IMR-90 (cell line): Measurements from ENCODE around the gene DGKD. TPM values are rescaled to one million over a fixed set of nuclear protein-coding genes. Genes with fewer than 3 reads are reported as not detected.

Experiments used
- ATAC-seq: fragments of 200-7000 bp; cut with Tn5 transposase; 2 replicates; pipeline ENCODE4 v1.9.1; 2020; ENCODE audit warnings: low read depth, mild to moderate bottlenecking, moderate library complexity
- BruUV-seq: library from RNA; stranded (reverse); fragments of 400-500 nt; replicated peaks from 2 replicates; lab custom pipeline; 2021; lab: Mats Ljungman, UMichigan
- CTCF ChIA-PET: fragments of 300-600 bp; formaldehyde crosslinking; extraction: SDS; loops from one replicate; lab custom pipeline; 2021; ENCODE audit warnings: antibody characterized with exemption; lab: Yijun Ruan, JAX
- POLR2A ChIA-PET: fragments of 300-600 bp; sonication (Branson Sonifier 250); formaldehyde crosslinking; loops from one replicate; lab custom pipeline; 2022; ENCODE audit warnings: antibody characterized with exemption; ENCODE audit not compliant: unreplicated experiment; lab: Charles Lee
- DNase-seq: peaks from one replicate; pipeline ENCODE4 v3.0.0; 2013
- H2AFZ ChIP-seq: replicated peaks from 2 replicates; pipeline ENCODE3; 2013; ENCODE audit warnings: low read length, mild to moderate bottlenecking; ENCODE audit not compliant: poor library complexity
- H2AK5ac ChIP-seq: 2 replicates; pipeline ENCODE4 v1.6.1; 2013; ENCODE audit warnings: low read depth, low read length, inconsistent platforms
- H2AK9ac ChIP-seq: replicated peaks from 2 replicates; pipeline ENCODE3; 2013; ENCODE audit warnings: mild to moderate bottlenecking, low read depth, low read length, moderate library complexity; ENCODE audit not compliant: poor library complexity
- H2BK120ac ChIP-seq: 2 replicates; pipeline ENCODE4 v1.6.1; 2013; ENCODE audit warnings: low read depth, low read length, inconsistent platforms
- H2BK15ac ChIP-seq: 3 replicates; pipeline ENCODE4 v1.6.1; 2013; ENCODE audit warnings: low read depth, low read length, inconsistent platforms
- H2BK20ac ChIP-seq: 2 replicates; pipeline ENCODE4 v1.6.1; 2013; ENCODE audit warnings: low read depth, mild to moderate bottlenecking, inconsistent platforms, low read length, moderate library complexity
- H2BK5ac ChIP-seq: 2 replicates; pipeline ENCODE4 v1.6.1; 2013; ENCODE audit warnings: mild to moderate bottlenecking, low read depth, low read length, inconsistent platforms; ENCODE audit not compliant: poor library complexity, severe bottlenecking
- H3K14ac ChIP-seq: replicated peaks from 2 replicates; pipeline ENCODE4 v1.6.1; 2013; ENCODE audit warnings: low read depth, low read length, inconsistent platforms
- H3K18ac ChIP-seq: 2 replicates; pipeline ENCODE4 v1.6.1; 2013; ENCODE audit warnings: low read depth, low read length, control low read depth
- H3K23ac ChIP-seq: 2 replicates; pipeline ENCODE4 v1.6.1; 2013; ENCODE audit warnings: low read depth, low read length, inconsistent platforms
- H3K27ac ChIP-seq: 2 replicates; pipeline ENCODE4 v1.5.1; 2013; ENCODE audit warnings: mild to moderate bottlenecking, control low read depth, low read length; ENCODE audit not compliant: insufficient read depth
- H3K27me3 ChIP-seq: 2 replicates; pipeline ENCODE4 v1.6.1; 2013; ENCODE audit warnings: low read length; ENCODE audit not compliant: control insufficient read depth, insufficient read depth
- H3K36me3 ChIP-seq: 2 replicates; pipeline ENCODE4 v1.6.1; 2013; ENCODE audit warnings: low read length, mixed read lengths; ENCODE audit not compliant: control insufficient read depth, insufficient read depth
- H3K4ac ChIP-seq: 2 replicates; pipeline ENCODE4 v1.6.1; 2013; ENCODE audit warnings: low read depth, low read length, inconsistent platforms
- H3K4me1 ChIP-seq: 2 replicates; pipeline ENCODE4 v1.6.1; 2013; ENCODE audit warnings: low read length, mixed read lengths; ENCODE audit not compliant: control insufficient read depth, insufficient read depth
- H3K4me2 ChIP-seq: 2 replicates; pipeline ENCODE4 v1.6.1; 2013; ENCODE audit warnings: low read depth, mild to moderate bottlenecking, control low read depth, low read length, moderate library complexity
- H3K4me3 ChIP-seq: 2 replicates; pipeline ENCODE4 v1.5.1; 2013; ENCODE audit warnings: low read depth, mild to moderate bottlenecking, control low read depth, low read length, moderate library complexity; ENCODE audit not compliant: insufficient read depth
- H3K56ac ChIP-seq: 2 replicates; pipeline ENCODE4 v1.6.1; 2013; ENCODE audit warnings: low read length, inconsistent platforms; ENCODE audit not compliant: insufficient read depth; ENCODE audit errors: extremely low read depth
- H3K79me1 ChIP-seq, 2 experiments: 2 replicates each; pipeline ENCODE4 v1.6.1; 2013; ENCODE audit warnings: low read length in 2 of 2, inconsistent platforms in 1 of 2, low read depth in 1 of 2
- H3K9ac ChIP-seq: 2 replicates; pipeline ENCODE4 v1.6.1; 2013; ENCODE audit warnings: low read depth, low read length, control low read depth
- H3K9me1 ChIP-seq: 2 replicates; pipeline ENCODE4 v1.6.1; 2013; ENCODE audit warnings: low read length, inconsistent platforms; ENCODE audit not compliant: insufficient read depth
- H3K9me3 ChIP-seq: 2 replicates; pipeline ENCODE4 v1.6.1; 2013; ENCODE audit warnings: low read length; ENCODE audit not compliant: control insufficient read depth, insufficient read depth
- H4K20me1 ChIP-seq: 2 replicates; pipeline ENCODE4 v1.6.1; 2013; ENCODE audit warnings: low read length, inconsistent platforms; ENCODE audit not compliant: insufficient read depth
- H4K5ac ChIP-seq: 2 replicates; pipeline ENCODE4 v1.6.1; 2013; ENCODE audit warnings: mild to moderate bottlenecking, low read depth, low read length, control low read depth
- H4K8ac ChIP-seq, 2 experiments: 2 replicates each; pipeline ENCODE4 v1.6.1; 2013; ENCODE audit warnings: low read depth in 2 of 2, low read length in 2 of 2, control low read depth in 1 of 2, inconsistent platforms in 1 of 2
- H4K91ac ChIP-seq: 2 replicates; pipeline ENCODE4 v1.6.1; 2013; ENCODE audit warnings: low read depth, low read length, inconsistent platforms; ENCODE audit not compliant: insufficient read depth
- CHD1 ChIP-seq: IDR thresholded peaks from 2 replicates; pipeline ENCODE4 v1.6.1; 2012; ENCODE audit warnings: low read depth, low read length, improper control_type of control experiment
- MAZ ChIP-seq: IDR thresholded peaks from 2 replicates; pipeline ENCODE4 v1.6.1; 2012; ENCODE audit warnings: low read depth, mild to moderate bottlenecking, low read length, improper control_type of control experiment, moderate library complexity, borderline replicate concordance
- NFE2L2 ChIP-seq: fragments of 150-350 bp; IDR thresholded peaks from 2 replicates; pipeline ENCODE4 v1.6.1; 2016; ENCODE audit warnings: low read depth, mild to moderate bottlenecking, low read length
- SMC3 ChIP-seq: fragments of 150-350 bp; IDR thresholded peaks from 2 replicates; pipeline ENCODE4 v1.6.1; 2016; ENCODE audit warnings: low read depth, mild to moderate bottlenecking, antibody characterized with exemption, low read length, moderate library complexity
- WGBS, 2 experiments: methylation state at CpG; one replicate each; pipeline versions ENCODE4 v1.1.5 to v1.1.7; 2013; ENCODE audit warnings: missing lambda C conversion rate in 2 of 2; ENCODE audit not compliant: insufficient read length in 1 of 2; ENCODE audit errors: extremely low coverage in 2 of 2; 5-methylcytosine and 5-hydroxymethylcytosine counted together
- dilution Hi-C: fragments of 300-500 bp; cut with HindIII; formaldehyde crosslinking; loops from one replicate; pipeline ENCODE4 v1.14.3; 2018; ENCODE audit warnings: low sequenced_read_pairs; ENCODE audit not compliant: unreplicated experiment
- in situ Hi-C: fragments of 300-500 bp; cut with MboI; formaldehyde crosslinking; loops from 3 replicates; pipeline ENCODE4 v1.14.3; 2019; ENCODE audit warnings: low sequenced_read_pairs, inconsistent platforms, mixed read lengths
- intact Hi-C: fragments of 100-400 bp; cut with micrococcal nuclease; formaldehyde crosslinking; loops from 2 replicates; pipeline ENCODE4 v1.10.0; 2022
- polyA plus RNA-seq, 3 experiments: library from polyadenylated mRNA; depleted of rRNA; stranded (reverse); fragments of >200 nt; gene quantifications; 2 replicates each; pipeline ENCODE4 v1.2.3, GENCODE V29; 2012; ENCODE audit warnings: low replicate concordance in 1 of 3
- total RNA-seq: library from RNA; depleted of rRNA; stranded (reverse); fragments of >200 nt; gene quantifications from 2 replicates; pipeline ENCODE4 v1.2.3, GENCODE V29; 2012

DGKD gene
- total and polyA plus RNA-seq, 2 of the 4 experiments (the other 2 are of a cell fraction) = 6.5 to 10.1 TPM

GRCh38 chr2:233464056-233464455, 109.8 kb downstream of the DGKD start:
- Histone ChIP-seq H3K27ac (no peak overlapping the region), H3K4me1 (no peaks in the 10 kb centered on the region), H3K4me2 (no peak overlapping the region), H3K18ac (no peak overlapping the region), H2AFZ (no peak overlapping the region), H3K9me3 (no peaks in the 10 kb centered on the region), H3K9me1 (no peaks in the 10 kb centered on the region), H2AK9ac (no peak overlapping the region), H3K56ac (no peak overlapping the region), H3K79me1 (no peaks in the 10 kb centered on the region), H2BK5ac (no peak overlapping the region), H3K14ac (no peak overlapping the region), H4K5ac (no peak overlapping the region), H2BK20ac (no peak overlapping the region), H2AK5ac (no peak overlapping the region), H4K20me1 (no peaks in the 10 kb centered on the region), H3K36me3 (peaks cover 48% of the 10 kb centered on the region), H3K4me3 (no peak overlapping the region), H3K23ac (no peak overlapping the region), H4K8ac (no peak overlapping the region), H3K4ac (no peak overlapping the region), H2BK120ac (no peak overlapping the region), H3K9ac (no peak overlapping the region), H2BK15ac (no peak overlapping the region), H3K27me3 (no peaks in the 10 kb centered on the region), H4K91ac (no peak overlapping the region)
- 100% methylated on average over 6 of the region's 19 CpGs; no CpG with 5 or more reads in 1 of the 2 experiments for WGBS, 2 experiments
- CTCF ChIA-PET = no interaction called here
- POLR2A ChIA-PET = no interaction called here
- no peak for TF ChIP-seq SMC3
- no peak for TF ChIP-seq NFE2L2
- no peak for TF ChIP-seq CHD1
- TF ChIP-seq MAZ = no peak
- intact Hi-C loops = no loop called here
- DNase-seq (no peak), ATAC-seq (no peak)
- dilution Hi-C loops = no loop called here
- BruUV-seq = no TSS peak
- in situ Hi-C loops = loop anchor here (25.0 kb wide), 1 partner anchor 373 kb away; no protein-coding TSS in a partner anchor
